ENCODE data around the gene FES.
"Not testable (repeated sequence)": the region's sequence is repeated elsewhere in the genome, so short reads cannot be mapped to it uniquely, and the experiment has no call there.

FES gene

DNA sequence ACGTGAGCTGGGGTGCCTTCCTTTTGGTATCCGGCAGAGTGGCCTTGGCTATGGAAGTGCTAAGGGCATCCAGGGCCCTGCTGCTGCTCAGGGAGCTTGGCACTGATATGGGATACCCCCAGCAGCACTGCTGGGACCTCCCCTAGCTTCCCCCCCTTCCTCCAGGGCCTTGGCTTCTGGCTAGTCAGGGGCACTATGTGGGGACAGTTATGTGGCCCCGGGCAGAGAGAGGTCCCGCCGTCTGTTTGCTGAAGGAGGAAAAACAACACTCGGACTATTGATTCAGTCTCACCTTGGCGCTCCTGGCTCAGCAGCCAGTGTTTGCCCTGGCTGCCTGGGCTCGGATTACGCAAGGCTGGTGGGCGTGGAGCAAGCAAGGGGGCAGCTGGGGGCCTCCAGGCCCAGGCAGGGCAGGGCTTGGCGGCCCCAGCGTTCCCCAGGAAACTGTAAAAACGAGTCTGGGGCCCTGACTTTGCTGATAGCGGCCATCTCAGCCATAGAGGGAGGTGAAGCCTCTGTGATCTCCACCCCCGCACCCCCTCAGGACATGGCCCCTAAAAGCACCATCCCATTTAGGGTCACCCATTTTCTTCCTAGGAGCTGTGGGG lies 10.2 kb upstream of the FES start:
- DNase-seq (ENCODE audit: extremely low spot score): no peak
- TF ChIP-seq, protein P1, sequence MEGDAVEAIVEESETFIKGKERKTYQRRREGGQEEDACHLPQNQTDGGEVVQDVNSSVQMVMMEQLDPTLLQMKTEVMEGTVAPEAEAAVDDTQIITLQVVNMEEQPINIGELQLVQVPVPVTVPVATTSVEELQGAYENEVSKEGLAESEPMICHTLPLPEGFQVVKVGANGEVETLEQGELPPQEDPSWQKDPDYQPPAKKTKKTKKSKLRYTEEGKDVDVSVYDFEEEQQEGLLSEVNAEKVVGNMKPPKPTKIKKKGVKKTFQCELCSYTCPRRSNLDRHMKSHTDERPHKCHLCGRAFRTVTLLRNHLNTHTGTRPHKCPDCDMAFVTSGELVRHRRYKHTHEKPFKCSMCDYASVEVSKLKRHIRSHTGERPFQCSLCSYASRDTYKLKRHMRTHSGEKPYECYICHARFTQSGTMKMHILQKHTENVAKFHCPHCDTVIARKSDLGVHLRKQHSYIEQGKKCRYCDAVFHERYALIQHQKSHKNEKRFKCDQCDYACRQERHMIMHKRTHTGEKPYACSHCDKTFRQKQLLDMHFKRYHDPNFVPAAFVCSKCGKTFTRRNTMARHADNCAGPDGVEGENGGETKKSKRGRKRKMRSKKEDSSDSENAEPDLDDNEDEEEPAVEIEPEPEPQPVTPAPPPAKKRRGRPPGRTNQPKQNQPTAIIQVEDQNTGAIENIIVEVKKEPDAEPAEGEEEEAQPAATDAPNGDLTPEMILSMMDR (IDR thresholded peaks at IDR 0.05; ENCODE audit: control extremely low read depth, extremely low read depth, low read depth, missing control alignments): no peak
- POLR2A ChIA-PET: no interaction called here
- CTCF ChIA-PET: interaction anchor here (1.4 to 1.9 kb wide), 3 partner anchors 12 to 226 kb away, joined by 3 to 12 read pairs (median 4); no protein-coding TSS in a partner anchor

GRCh38 chr15:90874986-90875385 lies 9.3 kb upstream of the FES start:
- CTCF ChIA-PET: interaction anchor here (1.2 to 1.9 kb wide), 3 partner anchors 10 to 27 kb away, joined by 4 to 12 read pairs (median 4); no protein-coding TSS in a partner anchor
- POLR2A ChIA-PET; DNase-seq (ENCODE audit: extremely low spot score): not testable (repeated sequence)

GRCh38 chr15:90875549-90875981 lies 8.7 kb upstream of the FES start:
- DNase-seq (ENCODE audit: extremely low spot score): no peak
- TF ChIP-seq, protein P1 (IDR thresholded peaks at IDR 0.05; ENCODE audit: control extremely low read depth, extremely low read depth, low read depth, missing control alignments): no peak
- ChIA-PET CTCF (interaction anchor here (1.2 kb wide), 1 partner anchor 10 kb away, joined by 4 read pairs; no protein-coding TSS in a partner anchor), POLR2A (interaction anchor here (0.6 kb wide), 1 partner anchor 34 kb away, joined by 3 read pairs; no protein-coding TSS in a partner anchor)

DNA sequence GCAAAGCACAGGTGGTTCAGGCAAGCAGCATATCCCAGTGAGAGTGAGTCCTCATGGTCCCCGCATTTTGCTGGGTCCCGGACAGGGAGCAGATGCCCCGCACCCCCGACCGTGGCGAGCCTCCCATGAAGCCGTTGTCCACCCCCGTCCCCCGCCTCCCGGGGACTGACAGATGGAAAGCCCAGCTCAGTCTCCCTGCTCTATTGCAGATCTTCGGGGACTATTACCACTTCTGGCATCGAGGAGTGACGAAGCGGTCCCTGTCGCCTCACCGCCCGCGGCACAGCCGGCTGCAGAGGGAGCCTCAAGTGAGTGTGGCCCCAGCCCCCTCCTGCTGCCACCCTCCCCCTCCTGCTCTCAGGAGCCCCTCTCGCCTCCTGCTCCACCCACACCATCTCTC lies 8.3 kb upstream of the FES start:
- DNase-seq (ENCODE audit: extremely low spot score): no peak
- POLR2A ChIA-PET: interaction anchor here (0.6 kb wide), 1 partner anchor 34 kb away, joined by 3 read pairs; no protein-coding TSS in a partner anchor
- CTCF ChIA-PET: interaction anchor here (1.0 to 1.2 kb wide), 2 partner anchors 9 to 11 kb away, joined by 4 read pairs; no protein-coding TSS in a partner anchor
- TF ChIP-seq, protein P1 (IDR thresholded peaks at IDR 0.05; ENCODE audit: control extremely low read depth, extremely low read depth, low read depth, missing control alignments): no peak

GRCh38 chr15:90876512-90877170 lies 7.7 kb upstream of the FES start:
- TF ChIP-seq, protein P1 (IDR thresholded peaks at IDR 0.05; ENCODE audit: control extremely low read depth, extremely low read depth, low read depth, missing control alignments): no peak
- DNase-seq (ENCODE audit: extremely low spot score): no peak
- ChIA-PET CTCF (interaction anchor here (1.0 kb wide), 1 partner anchor 10 kb away, joined by 4 read pairs; no protein-coding TSS in a partner anchor), POLR2A (no interaction called here)

DNA sequence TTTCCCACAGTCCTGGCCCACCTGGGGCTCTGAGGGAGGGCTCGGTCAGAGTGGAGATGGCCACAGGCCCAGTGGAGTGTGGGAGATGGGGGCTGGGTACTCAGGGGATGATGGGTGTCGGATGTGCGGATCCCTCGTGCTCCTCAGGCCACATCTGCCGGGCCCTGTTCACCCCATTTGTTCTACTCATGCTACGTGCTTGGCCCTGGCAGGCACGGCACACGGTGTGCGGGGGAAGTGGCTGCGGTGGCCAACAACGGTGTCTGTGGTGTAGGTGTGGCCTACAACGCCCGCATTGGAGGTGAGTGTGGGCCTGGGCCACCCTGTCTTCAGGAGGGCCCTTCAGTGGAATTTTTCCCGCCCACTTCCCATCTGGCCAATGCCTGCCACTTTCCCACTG lies 7.0 kb upstream of the FES start:
- ChIA-PET POLR2A (no interaction called here), CTCF (interaction anchor here (1.0 kb wide), 1 partner anchor 9 kb away, joined by 3 read pairs; no protein-coding TSS in a partner anchor)
- TF ChIP-seq, protein P1 (IDR thresholded peaks at IDR 0.05; ENCODE audit: control extremely low read depth, extremely low read depth, low read depth, missing control alignments): no peak
- DNase-seq (ENCODE audit: extremely low spot score): no peak

- no peak for DNase-seq (ENCODE audit: extremely low spot score)
- TF ChIP-seq, protein P1 (IDR thresholded peaks at IDR 0.05; ENCODE audit: control extremely low read depth, extremely low read depth, low read depth, missing control alignments): no peak
- ChIA-PET POLR2A (no interaction called here), CTCF (interaction anchor here (1.0 kb wide), 1 partner anchor 9 kb away, joined by 3 read pairs; no protein-coding TSS in a partner anchor)
These were observed 6.3 kb upstream of the FES start for GRCh38 chr15:90877996-90878395.

Data from GM10248 (cell line).